Erythroblast (primary cell): Measurements from ENCODE around the gene STYXL1.

ENCODE experiments used
- GATA1 ChIP-seq: IDR thresholded peaks from 2 replicates; pipeline ENCODE4 v1.6.1; 2011; ENCODE audit warnings: low read depth, mild to moderate bottlenecking, control low read depth, low read length, moderate library complexity
- POLR2A ChIP-seq: IDR thresholded peaks from 2 replicates; pipeline ENCODE4 v1.6.1; 2011; ENCODE audit warnings: mild to moderate bottlenecking, low read length

GRCh38 chr7:75977743-75978142, 70.1 kb downstream of the STYXL1 start:
- no peak for TF ChIP-seq POLR2A
- no peak for TF ChIP-seq GATA1
